K562 (cell line): ENCODE measurements around the gene MCC. TPM values are rescaled to one million over a fixed set of nuclear protein-coding genes. Genes with fewer than 3 reads are reported as not detected.

ENCODE experiments used
- ATAC-seq: fragments of 200-7000 bp; cut with Tn5 transposase; 3 replicates; pipeline ENCODE4 v1.9.1; 2020; ENCODE audit warnings: moderate library complexity
- BruUV-seq: library from RNA; stranded (reverse); fragments of 400-500 nt; replicated peaks from 2 replicates; lab custom pipeline; 2021; lab: Mats Ljungman, UMichigan
- CTCF ChIA-PET: fragments of 300-600 bp; formaldehyde crosslinking; extraction: SDS; loops from one replicate; lab custom pipeline; 2021; ENCODE audit warnings: low intra/inter-chr PET ratio; lab: Yijun Ruan, JAX
- POLR2A ChIA-PET: fragments of 300-600, 350-650 bp; sonication (Branson Sonifier 250); formaldehyde crosslinking; extraction: SDS; loops from one replicate; lab custom pipeline; 2021; ENCODE audit warnings: antibody characterized with exemption, inconsistent platforms; lab: Yijun Ruan, JAX
- DNase-seq, 4 experiments: peaks; one replicate each; pipeline versions ENCODE4 v3.0.0 to v3.0.0-alpha.2; 2011 to 2018; ENCODE audit warnings: low spot score in 3 of 4, mixed read lengths in 3 of 4; ENCODE audit errors: extremely low read depth in 1 of 4
- FAIRE-seq: peaks from 2 replicates; lab custom pipeline; 2011; peaks lifted over from hg19 to GRCh38; lab: Jason Lieb, UNC
- H2AFZ ChIP-seq: 2 replicates; pipeline ENCODE4 v1.6.0; 2011; ENCODE audit warnings: low read depth, low read length, control low read depth, inconsistent platforms
- H3K27ac ChIP-seq: fragments of 200-600 bp; 3 replicates; pipeline ENCODE4 v1.8.0; 2011; ENCODE audit warnings: low read depth, mild to moderate bottlenecking, control low read depth, inconsistent platforms, low read length, moderate library complexity, mixed read lengths; ENCODE audit errors: extremely low read depth
- H3K27me3 ChIP-seq, 2 experiments: fragments of 300-600 bp in 1 of 2; 2 replicates in 1 of 2; 3 replicates in 1 of 2; pipeline versions ENCODE4 v1.6.0 to v1.8.0; 2011; ENCODE audit warnings: inconsistent platforms in 2 of 2, low read length in 2 of 2, mild to moderate bottlenecking in 1 of 2, mixed read lengths in 1 of 2, moderate library complexity in 1 of 2; ENCODE audit not compliant: control insufficient read depth in 2 of 2, insufficient read depth in 2 of 2
- H3K36me3 ChIP-seq: fragments of 300-600 bp; 3 replicates; pipeline ENCODE4 v1.8.0; 2011; ENCODE audit warnings: mild to moderate bottlenecking, low read length, inconsistent platforms; ENCODE audit not compliant: control insufficient read depth, insufficient read depth
- H3K4me1 ChIP-seq, 2 experiments: fragments of 200-600 bp in 1 of 2; replicated peaks in 1 of 2; 2 replicates in 1 of 2; 3 replicates in 1 of 2; pipeline versions ENCODE4 v1.5.1 to v1.8.0; 2011; ENCODE audit warnings: inconsistent platforms in 2 of 2, low read length in 2 of 2, mild to moderate bottlenecking in 1 of 2, mixed read lengths in 1 of 2, moderate library complexity in 1 of 2; ENCODE audit not compliant: control insufficient read depth in 2 of 2, insufficient read depth in 2 of 2
- H3K4me2 ChIP-seq: 2 replicates; pipeline ENCODE4 v1.6.1; 2011; ENCODE audit warnings: low read length, control low read depth, inconsistent platforms, mixed read lengths; ENCODE audit not compliant: insufficient read depth
- H3K4me3 ChIP-seq: fragments of 200-600 bp; sonication (generic), shearing (Covaris generic); 2 replicates; pipeline ENCODE4 v1.5.1; 2016; ENCODE audit warnings: control low read depth, inconsistent platforms
- H3K79me2 ChIP-seq: fragments of 200-600 bp; 3 replicates; pipeline ENCODE4 v1.8.0; 2011; ENCODE audit warnings: low read length, inconsistent platforms; ENCODE audit not compliant: control insufficient read depth, insufficient read depth
- H3K9ac ChIP-seq, 2 experiments: 2 replicates each; pipeline versions ENCODE4 v1.6.0 to v1.6.1; 2011; ENCODE audit warnings: low read depth in 2 of 2, low read length in 2 of 2, control low read depth in 1 of 2, inconsistent platforms in 1 of 2, mild to moderate bottlenecking in 1 of 2, mixed read lengths in 1 of 2; ENCODE audit not compliant: insufficient read depth in 1 of 2
- H3K9me1 ChIP-seq: one replicate; pipeline ENCODE4 v1.6.0; 2011; ENCODE audit warnings: inconsistent platforms, mild to moderate bottlenecking, low read length, moderate library complexity; ENCODE audit not compliant: control insufficient read depth, insufficient read depth
- H3K9me3 ChIP-seq: replicated peaks from 2 replicates; pipeline ENCODE4 v1.5.1; 2011; ENCODE audit warnings: low read depth, low read length, inconsistent platforms; ENCODE audit not compliant: control insufficient read depth, insufficient read depth
- H4K20me1 ChIP-seq: replicated peaks from 2 replicates; pipeline ENCODE4 v1.6.1; 2011; ENCODE audit warnings: low read length, inconsistent platforms, mixed read lengths; ENCODE audit not compliant: control insufficient read depth, insufficient read depth
- HDAC3 ChIP-seq: fragments of 450-650 bp; IDR thresholded peaks from 2 replicates; pipeline ENCODE4 v1.6.1; 2018; ENCODE audit warnings: borderline replicate concordance, mild to moderate bottlenecking, moderate library complexity; ENCODE audit not compliant: partially characterized antibody
- MAFK ChIP-seq: IDR thresholded peaks from 2 replicates; pipeline ENCODE4 v1.6.1; 2011; ENCODE audit warnings: low read length, improper control_type of control experiment
- MBD1 ChIP-seq: fragments of 250-450 bp; sonication (Bioruptor Pico); IDR thresholded peaks from 2 replicates; pipeline ENCODE4 v1.8.0; 2022; ENCODE audit warnings: inconsistent platforms
- MBD2 ChIP-seq: sonication (generic); IDR thresholded peaks from 2 replicates; pipeline ENCODE4 v1.6.1; 2016; ENCODE audit warnings: low read depth, borderline replicate concordance
- RBM15 ChIP-seq: fragments of 200-400 bp; formaldehyde crosslinking; IDR thresholded peaks from 2 replicates; pipeline ENCODE4 v1.6.1; 2018; ENCODE audit warnings: mild to moderate bottlenecking, low read length, moderate library complexity; ENCODE audit not compliant: insufficient read depth
- SAFB ChIP-seq: fragments of 200-400 bp; formaldehyde crosslinking; IDR thresholded peaks from 2 replicates; pipeline ENCODE4 v1.6.1; 2017; ENCODE audit warnings: low read depth, low read length, borderline replicate concordance
- SRSF1 ChIP-seq: fragments of 200-400 bp; formaldehyde crosslinking; IDR thresholded peaks from 2 replicates; pipeline ENCODE4 v1.6.1; 2017; ENCODE audit warnings: mild to moderate bottlenecking, low read depth, low read length, moderate library complexity
- ZFPM2 ChIP-seq: fragments of 250-450 bp; sonication (Bioruptor Pico); IDR thresholded peaks from 2 replicates; pipeline ENCODE4 v1.5.1; 2022; ENCODE audit warnings: mild to moderate bottlenecking
- WGBS: fragments of 100-300 bp; shearing (Covaris generic); methylation state at CpG from one replicate; pipeline ENCODE4 v1.1.6; 2016; ENCODE audit warnings: low coverage, mixed read lengths; ENCODE audit not compliant: insufficient coverage; ENCODE audit errors: missing lambda C conversion rate; 5-methylcytosine and 5-hydroxymethylcytosine counted together
- in situ Hi-C: fragments of 300-500 bp; cut with MboI; formaldehyde crosslinking; loops from 4 replicates; pipeline ENCODE4 v1.15.0; 2018; ENCODE audit warnings: inconsistent platforms, mixed read lengths
- intact Hi-C: fragments of 100-400 bp; cut with micrococcal nuclease; formaldehyde crosslinking; loops from 2 replicates; pipeline ENCODE4 v1.14.2; 2022
- polyA plus RNA-seq, 8 experiments: library from polyadenylated mRNA; depleted of rRNA in 4 of 8; stranded (reverse) in 5 of 8; unstranded in 3 of 8; fragments of >200 nt; fragmentation: Nextera tagmentation in 2 of 8; fragmentation: Illumina TruSeq in 1 of 8; extraction: Ambion mirVana in 2 of 8; extraction: Trizol in 1 of 8; gene quantifications; 2 replicates each; pipeline versions ENCODE4 v1.2.1 to v1.2.3, GENCODE V29; 2011 to 2014; ENCODE audit warnings: inconsistent platforms in 1 of 8, missing spikeins in 1 of 8
- total RNA-seq, 7 experiments: library from RNA; depleted of rRNA in 6 of 7; stranded (reverse); fragments of >200 nt in 6 of 7; fragmentation: Illumina TruSeq in 2 of 7; extraction: Trizol in 2 of 7; gene quantifications; 2 replicates each; pipeline versions ENCODE4 v1.2.1 to v1.2.3, GENCODE V29; 2011 to 2021; ENCODE audit warnings: low replicate concordance in 1 of 7
- TF ChIP-seq, protein P1 (sequence below): fragments of 450-650 bp; formaldehyde crosslinking; IDR thresholded peaks from 2 replicates; pipeline ENCODE4 v1.4.0; 2022; ENCODE audit warnings: missing genetic modification characterization

Gene MCC
- total and polyA plus RNA-seq, 9 of the 15 experiments (the other 6 are each of a cell fraction or from before 2014, with no cell fraction given) = 0.04 to 0.24 (median 0.06) TPM; not detected in 1

DNA sequence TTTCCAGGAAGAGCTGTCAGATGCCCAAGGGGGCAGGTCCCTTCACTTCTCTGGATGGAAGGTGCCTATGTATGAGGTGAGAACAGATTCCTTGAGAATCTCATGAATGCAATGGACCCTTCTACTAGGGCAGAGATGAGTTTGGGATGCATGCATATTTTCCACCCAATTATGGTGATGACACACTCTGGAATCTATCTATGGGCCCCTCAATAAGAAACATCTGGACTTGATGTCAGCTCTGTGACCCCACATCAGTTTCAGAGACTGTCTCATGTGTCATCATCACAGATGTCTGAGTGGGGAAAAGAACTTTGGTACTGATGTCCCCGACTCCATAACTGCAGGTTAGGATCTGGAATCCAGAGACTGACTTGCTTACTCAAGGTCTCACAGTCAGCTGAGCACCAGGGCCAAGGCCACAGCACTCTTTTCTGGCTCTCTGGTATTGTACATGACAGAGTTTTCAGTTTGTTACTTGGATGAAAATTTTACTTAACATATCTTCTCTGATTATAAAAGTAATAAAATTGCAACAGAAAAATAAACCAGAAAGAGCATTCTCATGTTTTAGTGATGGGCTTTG lies 334.6 kb downstream of the MCC start (continued):
- TF ChIP-seq MBD1 = no peak

- Histone ChIP-seq H4K20me1 (no peaks in the 10 kb centered on the region), H3K9ac (no peak overlapping the region), H3K79me2 (no peaks in the 10 kb centered on the region), H3K27me3 (peaks cover 17 to 29% of the 10 kb centered on the region in 2 experiments; a peak in 4 of 5 replicates), H3K27ac (no peak overlapping the region), H3K4me2 (no peak overlapping the region), H3K4me3 (no peak overlapping the region), H3K9me1 (no peaks in the 10 kb centered on the region), H3K9me3 (no peaks in the 10 kb centered on the region), H3K36me3 (no peaks in the 10 kb centered on the region), H2AFZ (no peak overlapping the region), H3K4me1 (no peaks in the 10 kb centered on the region)
- intact Hi-C loops = no loop called here
- DNase-seq (no peak), ATAC-seq (no peak), FAIRE-seq (no peak)
- no TSS peak for BruUV-seq
- CTCF ChIA-PET = no interaction called here
- 0% methylated on average over 2 of the region's 2 CpGs for WGBS
- in situ Hi-C loops = no loop called here
- POLR2A ChIA-PET = no interaction called here
- TF ChIP-seq ZFPM2 (CRISPR knock-in tag) (no peak), HDAC3 (no peak), SAFB (no peak), MAFK (no peak), SRSF1 (no peak), MBD2 (no peak), RBM15 (no peak)
- TF ChIP-seq, protein P1, sequence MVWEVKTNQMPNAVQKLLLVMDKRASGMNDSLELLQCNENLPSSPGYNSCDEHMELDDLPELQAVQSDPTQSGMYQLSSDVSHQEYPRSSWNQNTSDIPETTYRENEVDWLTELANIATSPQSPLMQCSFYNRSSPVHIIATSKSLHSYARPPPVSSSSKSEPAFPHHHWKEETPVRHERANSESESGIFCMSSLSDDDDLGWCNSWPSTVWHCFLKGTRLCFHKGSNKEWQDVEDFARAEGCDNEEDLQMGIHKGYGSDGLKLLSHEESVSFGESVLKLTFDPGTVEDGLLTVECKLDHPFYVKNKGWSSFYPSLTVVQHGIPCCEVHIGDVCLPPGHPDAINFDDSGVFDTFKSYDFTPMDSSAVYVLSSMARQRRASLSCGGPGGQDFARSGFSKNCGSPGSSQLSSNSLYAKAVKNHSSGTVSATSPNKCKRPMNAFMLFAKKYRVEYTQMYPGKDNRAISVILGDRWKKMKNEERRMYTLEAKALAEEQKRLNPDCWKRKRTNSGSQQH (CRISPR knock-in tag) = no peak
Measured at GRCh38 chr5:113152380-113152740, 335.9 kb downstream of the MCC start.
